Keratinocyte (primary cell): Measurements from ENCODE around the gene RALGPS2. TPM values are rescaled to one million over a fixed set of nuclear protein-coding genes. Genes with fewer than 3 reads are reported as not detected.

Experiments
- DNase-seq: peaks from one replicate; pipeline ENCODE4 v3.0.0-alpha.2; 2011; ENCODE audit warnings: low read depth, missing footprints, low spot score
- FAIRE-seq: peaks from 2 replicates; lab custom pipeline; 2011; peaks lifted over from hg19 to GRCh38; lab: Jason Lieb, UNC
- H2AFZ ChIP-seq: 2 replicates; pipeline ENCODE4 v1.6.0; 2012; ENCODE audit warnings: low read length, control low read depth, inconsistent platforms; ENCODE audit not compliant: control insufficient read depth
- H3K27ac ChIP-seq: 2 replicates; pipeline ENCODE4 v1.5.1; 2011; ENCODE audit warnings: low read length; ENCODE audit not compliant: control insufficient read depth, insufficient read depth
- H3K27me3 ChIP-seq: 3 replicates; pipeline ENCODE4 v1.6.0; 2011; ENCODE audit warnings: low read length; ENCODE audit not compliant: control insufficient read depth, insufficient read depth; ENCODE audit errors: extremely low read depth
- H3K36me3 ChIP-seq, 2 experiments: 2 replicates in 1 of 2; 3 replicates in 1 of 2; pipeline ENCODE4 v1.5.1; 2011; ENCODE audit warnings: low read length in 2 of 2, mild to moderate bottlenecking in 1 of 2; ENCODE audit not compliant: control insufficient read depth in 2 of 2, insufficient read depth in 2 of 2; ENCODE audit errors: extremely low read depth in 1 of 2
- H3K4me1 ChIP-seq: 3 replicates; pipeline ENCODE4 v1.5.1; 2011; ENCODE audit warnings: low read length; ENCODE audit not compliant: control insufficient read depth, insufficient read depth; ENCODE audit errors: extremely low read depth
- H3K4me2 ChIP-seq: 3 replicates; pipeline ENCODE4 v1.6.0; 2011; ENCODE audit warnings: low read depth, low read length; ENCODE audit not compliant: control insufficient read depth, insufficient read depth; ENCODE audit errors: extremely low read depth
- H3K4me3 ChIP-seq, 3 experiments: fragments of 200-600 bp in 1 of 3; sonication (generic) in 1 of 3; 2 replicates in 2 of 3; 3 replicates in 1 of 3; pipeline ENCODE4 v1.5.1; 2011 to 2016; ENCODE audit warnings: low read length in 3 of 3, mild to moderate bottlenecking in 3 of 3, control low read depth in 2 of 3, inconsistent platforms in 1 of 3, low read depth in 1 of 3, mixed read lengths in 1 of 3, mixed run types in 1 of 3, moderate library complexity in 1 of 3; ENCODE audit not compliant: control insufficient read depth in 2 of 3, insufficient read depth in 2 of 3; ENCODE audit errors: extremely low read depth in 1 of 3
- H3K79me2 ChIP-seq: 2 replicates; pipeline ENCODE4 v1.6.0; 2012; ENCODE audit warnings: low read length; ENCODE audit not compliant: control insufficient read depth, insufficient read depth
- H3K9ac ChIP-seq: 3 replicates; pipeline ENCODE4 v1.6.0; 2011; ENCODE audit warnings: low read length; ENCODE audit not compliant: control insufficient read depth, insufficient read depth; ENCODE audit errors: extremely low read depth
- H3K9me1 ChIP-seq: 3 replicates; pipeline ENCODE4 v1.6.0; 2011; ENCODE audit warnings: low read length; ENCODE audit not compliant: control insufficient read depth, insufficient read depth; ENCODE audit errors: extremely low read depth
- H3K9me3 ChIP-seq: 2 replicates; pipeline ENCODE4 v1.5.1; 2012; ENCODE audit warnings: low read depth, low read length; ENCODE audit not compliant: control insufficient read depth
- H4K20me1 ChIP-seq: 3 replicates; pipeline ENCODE4 v1.6.0; 2011; ENCODE audit warnings: low read length; ENCODE audit not compliant: control insufficient read depth, insufficient read depth; ENCODE audit errors: extremely low read depth
- EZH2 ChIP-seq: IDR thresholded peaks from one replicate; pipeline ENCODE4 v1.6.1; 2012; ENCODE audit warnings: inconsistent platforms, mild to moderate bottlenecking, low read length, moderate library complexity
- dilution Hi-C: fragments of 300-500 bp; cut with MboI; formaldehyde crosslinking; loops from one replicate; pipeline ENCODE4 v1.7.0; 2020; ENCODE audit warnings: low sequenced_read_pairs; ENCODE audit not compliant: extremely low pct_ligation_motif_present
- polyA plus RNA-seq, 5 experiments: library from polyadenylated mRNA; depleted of rRNA in 3 of 5; stranded (reverse) in 3 of 5; stranded (forward) in 1 of 5; unstranded in 1 of 5; fragments of >200 nt; gene quantifications; 1 replicate in 1 of 5; 2 replicates in 3 of 5; 3 replicates in 1 of 5; pipeline versions ENCODE4 v1.2.1 to v1.2.3, GENCODE V29; 2011 to 2012; ENCODE audit warnings: missing spikeins in 2 of 5, low read depth in 1 of 5, low replicate concordance in 1 of 5
- TF ChIP-seq, protein P1 (sequence below), 3 experiments: IDR thresholded peaks in 1 of 3; conservative IDR thresholded peaks in 1 of 3; optimal IDR thresholded peaks in 1 of 3; 2 replicates in 2 of 3; 3 replicates in 1 of 3; pipeline versions ENCODE3 to v1.5.1; 2011; ENCODE audit warnings: low read length in 3 of 3, mild to moderate bottlenecking in 3 of 3, moderate library complexity in 2 of 3, control low read depth in 1 of 3, inconsistent platforms in 1 of 3; ENCODE audit not compliant: insufficient read depth in 2 of 3; ENCODE audit errors: extremely low read depth in 1 of 3

Gene RALGPS2
- polyA plus RNA-seq, 1 donor (not counting 4 experiments of a cell fraction or from before 2014, with no cell fraction given), result 14.8 TPM

DNA sequence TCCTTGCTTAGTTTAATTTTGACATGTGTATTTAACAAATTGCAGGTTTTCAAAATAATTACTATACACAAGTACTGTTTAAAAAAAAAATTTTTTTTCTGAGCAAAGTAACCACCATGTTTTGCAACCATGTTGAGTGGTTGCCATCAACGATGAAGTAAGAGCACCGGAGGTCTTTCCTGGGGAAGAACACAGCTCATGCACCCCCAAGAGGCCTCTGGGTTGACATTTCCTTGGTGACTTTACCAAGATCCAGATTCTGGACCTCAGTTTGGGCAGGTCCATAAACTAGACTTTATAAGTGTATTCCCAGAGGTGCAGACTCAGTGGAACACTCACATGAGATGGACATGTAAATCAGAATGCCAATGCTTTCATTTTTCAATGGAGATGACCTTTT lies 36.8 kb upstream of the RALGPS2 start:
- FAIRE-seq (no peak), DNase-seq (no peak)
- no peaks in the 10 kb centered on the region for H3K36me3 ChIP-seq
- H3K27ac ChIP-seq, result no peak overlapping the region
- dilution Hi-C loops, result no loop called here
- no peaks in the 10 kb centered on the region for H3K9me1 ChIP-seq
- no peaks in the 10 kb centered on the region for H3K9me3 ChIP-seq
- no peak for TF ChIP-seq EZH2
- TF ChIP-seq, protein P1, sequence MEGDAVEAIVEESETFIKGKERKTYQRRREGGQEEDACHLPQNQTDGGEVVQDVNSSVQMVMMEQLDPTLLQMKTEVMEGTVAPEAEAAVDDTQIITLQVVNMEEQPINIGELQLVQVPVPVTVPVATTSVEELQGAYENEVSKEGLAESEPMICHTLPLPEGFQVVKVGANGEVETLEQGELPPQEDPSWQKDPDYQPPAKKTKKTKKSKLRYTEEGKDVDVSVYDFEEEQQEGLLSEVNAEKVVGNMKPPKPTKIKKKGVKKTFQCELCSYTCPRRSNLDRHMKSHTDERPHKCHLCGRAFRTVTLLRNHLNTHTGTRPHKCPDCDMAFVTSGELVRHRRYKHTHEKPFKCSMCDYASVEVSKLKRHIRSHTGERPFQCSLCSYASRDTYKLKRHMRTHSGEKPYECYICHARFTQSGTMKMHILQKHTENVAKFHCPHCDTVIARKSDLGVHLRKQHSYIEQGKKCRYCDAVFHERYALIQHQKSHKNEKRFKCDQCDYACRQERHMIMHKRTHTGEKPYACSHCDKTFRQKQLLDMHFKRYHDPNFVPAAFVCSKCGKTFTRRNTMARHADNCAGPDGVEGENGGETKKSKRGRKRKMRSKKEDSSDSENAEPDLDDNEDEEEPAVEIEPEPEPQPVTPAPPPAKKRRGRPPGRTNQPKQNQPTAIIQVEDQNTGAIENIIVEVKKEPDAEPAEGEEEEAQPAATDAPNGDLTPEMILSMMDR (optimal IDR thresholded peaks at IDR 0.05 in 1 of 3, IDR thresholded peaks at IDR 0.05 in 1 of 3, conservative IDR thresholded peaks at IDR 0.05 in 1 of 3; ENCODE audit: extremely low read depth in 1 of 3, insufficient read depth in 2 of 3, low read length in 3 of 3), result no peak
- peaks cover 31% of the 10 kb centered on the region for H3K4me1 ChIP-seq
- no peak overlapping the region for H3K9ac ChIP-seq
- H2AFZ ChIP-seq, result no peak overlapping the region
- no peaks in the 10 kb centered on the region for H3K27me3 ChIP-seq
- no peaks in the 10 kb centered on the region for H3K79me2 ChIP-seq
- H3K4me3 ChIP-seq, result no peak overlapping the region
- no peak overlapping the region for H3K4me2 ChIP-seq
- no peaks in the 10 kb centered on the region for H4K20me1 ChIP-seq

DNA sequence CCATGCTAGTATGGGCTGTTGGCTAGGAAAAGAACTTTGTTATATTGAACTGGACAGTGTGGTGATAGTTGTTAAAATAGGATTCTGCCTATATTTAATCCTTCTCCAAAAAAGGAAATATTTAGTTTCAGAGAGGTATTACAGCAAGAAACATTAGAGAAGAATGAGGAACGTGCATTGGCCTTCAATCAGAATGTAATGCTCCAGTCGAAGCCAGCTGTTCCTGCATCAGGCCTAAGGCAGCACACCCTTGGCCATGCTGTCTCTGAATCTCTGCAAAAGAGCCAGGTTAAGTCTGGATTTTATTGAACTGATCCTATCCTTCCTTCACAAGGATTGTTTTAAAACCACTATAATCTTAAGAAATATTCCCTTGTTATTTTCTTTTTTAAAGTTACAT lies 35.3 kb upstream of the RALGPS2 start:
- Histone ChIP-seq H3K9ac (no peak overlapping the region), H3K36me3 (no peaks in the 10 kb centered on the region), H3K4me3 (no peak overlapping the region), H3K79me2 (no peaks in the 10 kb centered on the region), H3K4me1 (peaks cover 16% of the 10 kb centered on the region), H3K9me3 (no peaks in the 10 kb centered on the region), H3K4me2 (no peak overlapping the region), H2AFZ (peak overlapping the region; percentile 20), H3K9me1 (no peaks in the 10 kb centered on the region), H3K27me3 (no peaks in the 10 kb centered on the region), H3K27ac (no peak overlapping the region), H4K20me1 (no peaks in the 10 kb centered on the region)
- no peak for FAIRE-seq
- dilution Hi-C loops, result no loop called here
- TF ChIP-seq, protein P1 (optimal IDR thresholded peaks at IDR 0.05 in 1 of 3, IDR thresholded peaks at IDR 0.05 in 1 of 3, conservative IDR thresholded peaks at IDR 0.05 in 1 of 3; ENCODE audit: extremely low read depth in 1 of 3, insufficient read depth in 2 of 3, low read length in 3 of 3), result no peak
- TF ChIP-seq EZH2, result no peak
- DNase-seq, result no peak
